K562 (cell line): Measurements from ENCODE around the gene DXO. TPM values are rescaled to one million over a fixed set of nuclear protein-coding genes. Genes with fewer than 3 reads are reported as not detected.

Experiments
- ARID1B ChIP-seq: fragments of 450-650 bp; IDR thresholded peaks from 2 replicates; pipeline ENCODE4 v1.6.1; 2016; ENCODE audit warnings: antibody characterized with exemption, mild to moderate bottlenecking, inconsistent platforms
- CCAR2 ChIP-seq: fragments of 200-400 bp; formaldehyde crosslinking; IDR thresholded peaks from 2 replicates; pipeline ENCODE4 v1.6.1; 2017; ENCODE audit warnings: mild to moderate bottlenecking, low read depth, low read length
- ELK1 ChIP-seq: sonication (generic); formaldehyde crosslinking; IDR thresholded peaks from 2 replicates; pipeline ENCODE4 v1.8.1; 2022; ENCODE audit warnings: missing genetic modification reagents
- FUS ChIP-seq: fragments of 200-400 bp; formaldehyde crosslinking; optimal IDR thresholded peaks from 2 replicates; pipeline ENCODE3; 2017; ENCODE audit warnings: low read depth, low read length
- HNRNPUL1 ChIP-seq: fragments of 200-400 bp; formaldehyde crosslinking; IDR thresholded peaks from 2 replicates; pipeline ENCODE4 v1.6.1; 2017; ENCODE audit warnings: low read length
- JUN ChIP-seq, 2 experiments: sonication (generic) in 1 of 2; formaldehyde crosslinking in 1 of 2; IDR thresholded peaks; 2 replicates each; pipeline versions ENCODE4 v1.6.1 to v1.8.0; 2012 to 2022; ENCODE audit warnings: borderline replicate concordance in 2 of 2, mild to moderate bottlenecking in 2 of 2, improper control_type of control experiment in 1 of 2, low read depth in 1 of 2, low read length in 1 of 2, missing genetic modification reagents in 1 of 2
- KDM1A ChIP-seq, 2 experiments: fragments of 450-650 bp; IDR thresholded peaks; 2 replicates each; pipeline ENCODE4 v1.6.1; 2016; ENCODE audit warnings: mild to moderate bottlenecking in 2 of 2
- MAFG ChIP-seq: fragments of 450-650 bp; conservative IDR thresholded peaks from 2 replicates; pipeline ENCODE4 v1.6.1; 2016; ENCODE audit warnings: missing genetic modification characterization, missing compliant biosample characterization
- MEIS2 ChIP-seq: fragments of 450-650 bp; IDR thresholded peaks from 2 replicates; pipeline ENCODE4 v1.6.1; 2014; ENCODE audit warnings: mild to moderate bottlenecking; ENCODE audit not compliant: partially characterized antibody
- NRF1 ChIP-seq, 2 experiments: fragments of 450-650 bp; IDR thresholded peaks in 1 of 2; conservative IDR thresholded peaks in 1 of 2; 2 replicates each; pipeline ENCODE4 v1.6.1; 2014; ENCODE audit warnings: mild to moderate bottlenecking in 2 of 2
- PKNOX1 ChIP-seq: fragments of 450-650 bp; IDR thresholded peaks from 2 replicates; pipeline ENCODE4 v1.6.1; 2016
- PYGO2 ChIP-seq: fragments of 450-650 bp; IDR thresholded peaks from 2 replicates; pipeline ENCODE4 v1.6.1; 2016; ENCODE audit warnings: mild to moderate bottlenecking, missing genetic modification characterization, moderate library complexity, missing compliant biosample characterization
- RBM34 ChIP-seq: fragments of 200-400 bp; formaldehyde crosslinking; IDR thresholded peaks from 2 replicates; pipeline ENCODE4 v1.6.1; 2018; ENCODE audit warnings: low read length, borderline replicate concordance; ENCODE audit not compliant: insufficient read depth
- SIN3B ChIP-seq: fragments of 450-650 bp; IDR thresholded peaks from 2 replicates; pipeline ENCODE4 v1.6.1; 2017; ENCODE audit warnings: low read depth, mild to moderate bottlenecking, moderate library complexity
- SMARCE1 ChIP-seq: fragments of 450-650 bp; IDR thresholded peaks from 2 replicates; pipeline ENCODE4 v1.7.1; 2016; ENCODE audit warnings: mild to moderate bottlenecking
- TFAM ChIP-seq: fragments of 250-450 bp; sonication (Bioruptor Pico); conservative IDR thresholded peaks from 2 replicates; pipeline ENCODE4 v1.5.0; 2021; ENCODE audit warnings: mild to moderate bottlenecking, moderate library complexity
- UBTF ChIP-seq, 2 experiments: IDR thresholded peaks; 2 replicates each; pipeline ENCODE4 v1.6.1; 2012; ENCODE audit warnings: improper control_type of control experiment in 2 of 2, low read depth in 2 of 2, low read length in 2 of 2, borderline replicate concordance in 1 of 2
- ZBTB49 ChIP-seq: sonication (generic); formaldehyde crosslinking; IDR thresholded peaks from 2 replicates; pipeline ENCODE4 v1.8.0; 2022; ENCODE audit warnings: missing genetic modification reagents, mild to moderate bottlenecking, borderline replicate concordance
- ZNF23 ChIP-seq: fragments of 250-450 bp; sonication (Bioruptor Pico); IDR thresholded peaks from 2 replicates; pipeline ENCODE4 v1.4.0; 2020; ENCODE audit warnings: mild to moderate bottlenecking
- ZNF79 ChIP-seq: fragments of 250-450 bp; sonication (Bioruptor Pico); IDR thresholded peaks from 2 replicates; pipeline ENCODE4 v1.4.0; 2020; ENCODE audit warnings: low read depth, mild to moderate bottlenecking, moderate library complexity
- polyA plus RNA-seq, 8 experiments: library from polyadenylated mRNA; depleted of rRNA in 4 of 8; stranded (reverse) in 5 of 8; unstranded in 3 of 8; fragments of >200 nt; fragmentation: Nextera tagmentation in 2 of 8; fragmentation: Illumina TruSeq in 1 of 8; extraction: Ambion mirVana in 2 of 8; extraction: Trizol in 1 of 8; gene quantifications; 2 replicates each; pipeline versions ENCODE4 v1.2.1 to v1.2.3, GENCODE V29; 2011 to 2014; ENCODE audit warnings: inconsistent platforms in 1 of 8, missing spikeins in 1 of 8
- total RNA-seq, 7 experiments: library from RNA; depleted of rRNA in 6 of 7; stranded (reverse); fragments of >200 nt in 6 of 7; fragmentation: Illumina TruSeq in 2 of 7; extraction: Trizol in 2 of 7; gene quantifications; 2 replicates each; pipeline versions ENCODE4 v1.2.1 to v1.2.3, GENCODE V29; 2011 to 2021; ENCODE audit warnings: low replicate concordance in 1 of 7

DXO gene
- total and polyA plus RNA-seq, 9 of the 15 experiments (the other 6 are each of a cell fraction or from before 2014, with no cell fraction given) = 6.4 to 35.1 (median 19.4) TPM

GRCh38 chr6:31958741-31959739 is 12.9 kb downstream of the DXO start, which contains the start of the genes NELFE and SKIC2 (continued):
- TF ChIP-seq ZBTB49 (CRISPR knock-in tag) (no peak), CCAR2 (no peak), JUN (IDR thresholded peaks at IDR 0.05; ENCODE audit: borderline replicate concordance, low read depth, low read length) (peak; percentile 56; the same call in 1 of the 2 replicates), JUN (CRISPR knock-in tag; IDR thresholded peaks at IDR 0.05; ENCODE audit: borderline replicate concordance) (no peak), PKNOX1 (peak; percentile 85), HNRNPUL1 (no peak), RBM34 (no peak), NRF1 (conservative IDR thresholded peaks at IDR 0.05 in 1 of 2, IDR thresholded peaks at IDR 0.05 in 1 of 2) (peak; percentile 80 to 82), ELK1 (CRISPR knock-in tag) (no peak), MEIS2 (peak; percentile 58), ARID1B (peak; percentile 63), TFAM (CRISPR knock-in tag) (no peak), FUS (no peak), ZNF23 (CRISPR knock-in tag) (no peak), KDM1A (IDR thresholded peaks at IDR 0.05) (peak; percentile 59 to 80; a peak in 3 of 4 replicates), ZNF79 (CRISPR knock-in tag) (peak; percentile 80; the same call in 1 of the 2 replicates), PYGO2 (peak; percentile 87; the same call in 1 of the 2 replicates), UBTF (IDR thresholded peaks at IDR 0.05; ENCODE audit: borderline replicate concordance in 1 of 2, low read depth in 2 of 2, low read length in 2 of 2) (no peak; a peak in 1 of 4 replicates), SIN3B (peak; percentile 91), MAFG (tag) (no peak), SMARCE1 (peak; percentile 57; the same call in 1 of the 2 replicates)
